ENCODE measurements around the gene DNAH5.

GRCh38 chr5:13934921-13935320 lies 9.6 kb downstream of the DNAH5 start:
- no peak for TF ChIP-seq CTCF (conservative IDR thresholded peaks at IDR 0.05)
- no peak for TF ChIP-seq ZFX (IDR thresholded peaks at IDR 0.05)

Measured in C4-2B (cell line).